ENCODE measurements around the gene FURIN.
"Not testable (repeated sequence)": the region's sequence is repeated elsewhere in the genome, so short reads cannot be mapped to it uniquely, and the experiment has no call there.

FURIN gene

GRCh38 chr15:90873488-90873997 lies 5.2 kb downstream of the FURIN start:
- no peak for TF ChIP-seq CTCF (IDR thresholded peaks at IDR 0.05; ENCODE audit: insufficient read depth, low read length, poor library complexity, severe bottlenecking)
- no peaks in the 10 kb centered on the region for H3K27me3 ChIP-seq (replicated peaks; ENCODE audit: control insufficient read depth, insufficient read depth, low read length)
- H3K36me3 ChIP-seq (ENCODE audit: control insufficient read depth, insufficient read depth, low read length) = peaks cover 17% of the 10 kb centered on the region
- no peak for DNase-seq (ENCODE audit: extremely low read depth, insufficient read length)
- H3K4me3 ChIP-seq (replicated peaks; ENCODE audit: low read depth, low read length) = peak overlapping the region; percentile 71

- Histone ChIP-seq H3K36me3 (ENCODE audit: control insufficient read depth, insufficient read depth, low read length) (peaks cover 20% of the 10 kb centered on the region), H3K27me3 (replicated peaks; ENCODE audit: control insufficient read depth, insufficient read depth, low read length) (no peaks in the 10 kb centered on the region), H3K4me3 (replicated peaks; ENCODE audit: low read depth, low read length) (no peak overlapping the region)
- no peak for DNase-seq (ENCODE audit: extremely low read depth, insufficient read length)
- TF ChIP-seq CTCF (IDR thresholded peaks at IDR 0.05; ENCODE audit: insufficient read depth, low read length, poor library complexity, severe bottlenecking) = no peak
Observed at GRCh38 chr15:90873998-90874605, 5.7 kb downstream of the FURIN start.

- not testable (repeated sequence) for H3K4me3 ChIP-seq (replicated peaks; ENCODE audit: low read depth, low read length); H3K27me3 ChIP-seq (replicated peaks; ENCODE audit: control insufficient read depth, insufficient read depth, low read length); DNase-seq (ENCODE audit: extremely low read depth, insufficient read length)
- peaks cover 26% of the 10 kb centered on the region for H3K36me3 ChIP-seq (ENCODE audit: control insufficient read depth, insufficient read depth, low read length)
Observed at GRCh38 chr15:90874986-90875385, 6.6 kb downstream of the FURIN start.

- H3K36me3 ChIP-seq (ENCODE audit: control insufficient read depth, insufficient read depth, low read length) = peaks cover 27% of the 10 kb centered on the region
- no peak overlapping the region for H3K4me3 ChIP-seq (replicated peaks; ENCODE audit: low read depth, low read length)
- no peak for TF ChIP-seq CTCF (IDR thresholded peaks at IDR 0.05; ENCODE audit: insufficient read depth, low read length, poor library complexity, severe bottlenecking)
- H3K27me3 ChIP-seq (replicated peaks; ENCODE audit: control insufficient read depth, insufficient read depth, low read length) = no peaks in the 10 kb centered on the region
- no peak for DNase-seq (ENCODE audit: extremely low read depth, insufficient read length)
Observed at GRCh38 chr15:90875549-90875981, 7.2 kb downstream of the FURIN start.

- Histone ChIP-seq H3K4me3 (replicated peaks; ENCODE audit: low read depth, low read length) (no peak overlapping the region), H3K27me3 (replicated peaks; ENCODE audit: control insufficient read depth, insufficient read depth, low read length) (no peaks in the 10 kb centered on the region), H3K36me3 (ENCODE audit: control insufficient read depth, insufficient read depth, low read length) (peaks cover 31% of the 10 kb centered on the region)
- no peak for TF ChIP-seq CTCF (IDR thresholded peaks at IDR 0.05; ENCODE audit: insufficient read depth, low read length, poor library complexity, severe bottlenecking)
- no peak for DNase-seq (ENCODE audit: extremely low read depth, insufficient read length)
Observed at GRCh38 chr15:90876046-90876445, 7.7 kb downstream of the FURIN start.

GRCh38 chr15:90876512-90877170 lies 8.3 kb downstream of the FURIN start:
- no peak for DNase-seq (ENCODE audit: extremely low read depth, insufficient read length)
- Histone ChIP-seq H3K27me3 (replicated peaks; ENCODE audit: control insufficient read depth, insufficient read depth, low read length) (no peaks in the 10 kb centered on the region), H3K36me3 (ENCODE audit: control insufficient read depth, insufficient read depth, low read length) (peaks cover 34% of the 10 kb centered on the region), H3K4me3 (replicated peaks; ENCODE audit: low read depth, low read length) (no peak overlapping the region)
- TF ChIP-seq CTCF (IDR thresholded peaks at IDR 0.05; ENCODE audit: insufficient read depth, low read length, poor library complexity, severe bottlenecking) = no peak

All from GM06990 (cell line).